Choroid plexus epithelial cell (primary cell): ENCODE data around the gene SGPP2.

Experiments used
- DNase-seq: peaks from one replicate; pipeline ENCODE4 v3.0.0-alpha.2; 2010; ENCODE audit warnings: low read depth
- H3K4me3 ChIP-seq: 2 replicates; pipeline ENCODE4 v1.5.1; 2011; ENCODE audit warnings: low read depth, mild to moderate bottlenecking, control low read depth, low read length, moderate library complexity
- TF ChIP-seq, protein P1 (sequence below): conservative IDR thresholded peaks from 2 replicates; pipeline ENCODE4 v1.5.1; 2011; ENCODE audit warnings: low read depth, mild to moderate bottlenecking, control low read depth, inconsistent platforms, low read length, moderate library complexity

SGPP2 gene

DNA sequence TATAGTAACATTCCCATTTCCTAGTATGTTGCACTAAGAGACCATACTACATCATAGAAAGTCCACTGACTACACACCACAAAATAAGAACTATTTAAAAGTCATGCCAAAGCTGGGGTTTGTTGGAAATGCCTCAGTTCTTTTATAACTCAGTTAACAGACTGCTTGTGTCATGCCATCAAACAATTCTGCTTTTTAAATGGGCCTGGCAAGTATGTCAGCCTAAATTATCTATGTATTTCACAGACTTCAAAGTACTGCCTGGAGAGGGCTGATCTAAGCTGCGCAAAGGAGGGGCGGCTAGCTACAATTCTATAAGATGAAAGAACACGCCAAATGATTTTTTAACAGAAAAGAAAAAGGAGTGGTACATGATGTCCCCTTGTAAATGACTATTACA lies 182.0 kb downstream of the SGPP2 start:
- H3K4me3 ChIP-seq, result no peak overlapping the region
- no peak for DNase-seq
- TF ChIP-seq, protein P1, sequence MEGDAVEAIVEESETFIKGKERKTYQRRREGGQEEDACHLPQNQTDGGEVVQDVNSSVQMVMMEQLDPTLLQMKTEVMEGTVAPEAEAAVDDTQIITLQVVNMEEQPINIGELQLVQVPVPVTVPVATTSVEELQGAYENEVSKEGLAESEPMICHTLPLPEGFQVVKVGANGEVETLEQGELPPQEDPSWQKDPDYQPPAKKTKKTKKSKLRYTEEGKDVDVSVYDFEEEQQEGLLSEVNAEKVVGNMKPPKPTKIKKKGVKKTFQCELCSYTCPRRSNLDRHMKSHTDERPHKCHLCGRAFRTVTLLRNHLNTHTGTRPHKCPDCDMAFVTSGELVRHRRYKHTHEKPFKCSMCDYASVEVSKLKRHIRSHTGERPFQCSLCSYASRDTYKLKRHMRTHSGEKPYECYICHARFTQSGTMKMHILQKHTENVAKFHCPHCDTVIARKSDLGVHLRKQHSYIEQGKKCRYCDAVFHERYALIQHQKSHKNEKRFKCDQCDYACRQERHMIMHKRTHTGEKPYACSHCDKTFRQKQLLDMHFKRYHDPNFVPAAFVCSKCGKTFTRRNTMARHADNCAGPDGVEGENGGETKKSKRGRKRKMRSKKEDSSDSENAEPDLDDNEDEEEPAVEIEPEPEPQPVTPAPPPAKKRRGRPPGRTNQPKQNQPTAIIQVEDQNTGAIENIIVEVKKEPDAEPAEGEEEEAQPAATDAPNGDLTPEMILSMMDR, result no peak

DNA sequence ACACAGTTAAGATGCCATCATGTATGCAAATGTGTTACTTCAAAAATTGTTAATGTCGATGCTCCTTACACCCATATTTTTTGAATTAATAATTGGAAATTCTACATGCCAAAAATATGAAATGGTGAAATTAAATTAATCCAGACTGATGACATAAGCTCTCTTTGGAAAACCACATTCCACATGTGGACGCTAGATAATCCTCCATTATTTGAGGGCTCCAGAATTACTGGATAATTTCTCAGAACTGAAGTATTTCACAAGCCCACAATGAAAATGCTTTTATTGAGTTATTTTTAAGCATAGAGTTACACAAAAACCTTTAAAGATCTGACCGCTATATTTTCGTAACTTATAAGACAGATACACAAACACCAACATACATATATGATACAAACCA lies 183.7 kb downstream of the SGPP2 start:
- no peak for DNase-seq

DNA sequence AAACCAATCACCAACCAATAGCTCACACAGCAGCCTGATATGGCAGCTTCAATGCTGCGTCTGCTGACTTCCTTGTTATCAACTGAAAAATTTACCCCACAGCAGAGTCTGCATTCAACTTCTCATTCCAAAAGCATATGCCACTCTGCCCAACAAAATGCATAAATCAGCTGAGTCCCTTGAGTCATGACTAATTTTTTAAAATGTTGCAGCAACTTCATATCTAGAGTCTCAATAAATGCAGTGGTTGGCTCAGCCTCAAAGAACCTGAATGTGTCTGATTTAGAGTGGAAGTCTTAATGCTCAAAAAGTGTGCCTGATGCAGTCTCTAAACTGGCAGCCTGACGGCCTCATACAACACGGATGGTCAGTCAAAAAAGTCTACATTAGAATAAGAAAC lies 185.0 kb downstream of the SGPP2 start:
- no peak overlapping the region for H3K4me3 ChIP-seq
- peak; percentile 31 for DNase-seq
- TF ChIP-seq, protein P1, result no peak

More for the DNA sequence above, 183.7 kb downstream of the SGPP2 start:
- TF ChIP-seq, protein P1, result no peak
- no peak overlapping the region for H3K4me3 ChIP-seq
